ENCODE data around the gene MRPS7. TPM values are rescaled to one million over a fixed set of nuclear protein-coding genes. Genes with fewer than 3 reads are reported as not detected.
A peak's percentile ranks its signal among the peaks of the same experiment; 100 is the strongest.

MRPS7 gene
- total and polyA plus RNA-seq, 9 of the 15 experiments (the other 6 are each of a cell fraction or from before 2014, with no cell fraction given): 107 to 244 (median 132) TPM

DNA sequence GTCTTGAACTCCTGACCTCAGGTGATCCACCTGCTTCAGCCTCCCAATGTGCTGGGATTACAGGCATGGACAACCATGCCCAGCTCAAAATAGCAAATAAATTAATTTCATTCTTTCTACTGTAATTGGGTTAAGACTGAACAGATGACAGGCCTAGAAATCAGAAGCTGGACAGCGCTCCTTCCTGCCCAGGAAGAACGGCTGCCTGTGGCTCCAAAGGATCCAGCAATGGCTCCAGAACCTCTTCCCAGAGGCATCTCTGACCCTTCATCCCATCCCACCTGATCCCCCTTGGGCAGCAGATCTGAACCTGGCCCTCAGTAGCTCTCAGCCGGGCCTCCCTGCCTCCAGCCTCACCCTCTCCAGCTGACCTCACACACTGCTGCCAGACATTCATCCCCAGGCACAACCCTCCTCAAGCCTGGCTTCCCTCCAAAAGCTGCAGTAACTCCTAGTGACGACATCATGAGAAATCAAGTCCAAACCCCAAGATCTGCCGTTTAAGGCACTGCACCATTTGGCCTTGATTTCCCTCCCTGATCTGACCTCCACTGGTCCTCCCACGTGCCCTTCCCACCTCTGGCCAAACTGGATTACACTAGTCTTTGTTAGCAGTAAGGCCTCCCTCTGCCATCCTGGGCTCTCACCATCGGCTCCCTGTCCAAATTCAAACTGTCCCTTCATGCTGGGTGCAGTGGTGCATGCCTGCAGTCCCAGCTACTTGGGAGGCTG lies 12.5 kb downstream of the MRPS7 start (continued):
- TF ChIP-seq MEIS2 (IDR thresholded peaks at IDR 0.05; ENCODE audit: partially characterized antibody): no peak
- TF ChIP-seq ILF3 (IDR thresholded peaks at IDR 0.05; ENCODE audit: borderline replicate concordance): no peak
- TF ChIP-seq RBM15 (IDR thresholded peaks at IDR 0.05; ENCODE audit: insufficient read depth, low read length): no peak
- no peak for TF ChIP-seq ZNF551 (CRISPR knock-in tag; IDR thresholded peaks at IDR 0.05)
- TF ChIP-seq ZNF175 (CRISPR knock-in tag; IDR thresholded peaks at IDR 0.05; ENCODE audit: low read depth): peak; percentile 69; the same call in 1 of the 2 replicates
- no peak for TF ChIP-seq IRF2 (CRISPR knock-in tag; IDR thresholded peaks at IDR 0.05)
- no peak for TF ChIP-seq HEY1 (CRISPR knock-in tag; IDR thresholded peaks at IDR 0.05; ENCODE audit: borderline replicate concordance)
- no peak for TF ChIP-seq TEAD2 (tag; IDR thresholded peaks at IDR 0.05)
- TF ChIP-seq MCM3 (IDR thresholded peaks at IDR 0.05): no peak
- TF ChIP-seq POLR2AphosphoS2 (IDR thresholded peaks at IDR 0.05; ENCODE audit: low read length): no peak
- TF ChIP-seq, protein P1, sequence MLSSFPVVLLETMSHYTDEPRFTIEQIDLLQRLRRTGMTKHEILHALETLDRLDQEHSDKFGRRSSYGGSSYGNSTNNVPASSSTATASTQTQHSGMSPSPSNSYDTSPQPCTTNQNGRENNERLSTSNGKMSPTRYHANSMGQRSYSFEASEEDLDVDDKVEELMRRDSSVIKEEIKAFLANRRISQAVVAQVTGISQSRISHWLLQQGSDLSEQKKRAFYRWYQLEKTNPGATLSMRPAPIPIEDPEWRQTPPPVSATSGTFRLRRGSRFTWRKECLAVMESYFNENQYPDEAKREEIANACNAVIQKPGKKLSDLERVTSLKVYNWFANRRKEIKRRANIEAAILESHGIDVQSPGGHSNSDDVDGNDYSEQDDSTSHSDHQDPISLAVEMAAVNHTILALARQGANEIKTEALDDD (IDR thresholded peaks at IDR 0.05): no peak
- no peak for TF ChIP-seq GTF2A2 (tag; IDR thresholded peaks at IDR 0.05)
- no peak for TF ChIP-seq ZNF57 (CRISPR knock-in tag; IDR thresholded peaks at IDR 0.05)
- TF ChIP-seq NR2C1 (IDR thresholded peaks at IDR 0.05): no peak
- peak; percentile 35; the same call in 1 of the 2 replicates for TF ChIP-seq NR2C1 (tag; IDR thresholded peaks at IDR 0.05)
- TF ChIP-seq, protein P2, sequence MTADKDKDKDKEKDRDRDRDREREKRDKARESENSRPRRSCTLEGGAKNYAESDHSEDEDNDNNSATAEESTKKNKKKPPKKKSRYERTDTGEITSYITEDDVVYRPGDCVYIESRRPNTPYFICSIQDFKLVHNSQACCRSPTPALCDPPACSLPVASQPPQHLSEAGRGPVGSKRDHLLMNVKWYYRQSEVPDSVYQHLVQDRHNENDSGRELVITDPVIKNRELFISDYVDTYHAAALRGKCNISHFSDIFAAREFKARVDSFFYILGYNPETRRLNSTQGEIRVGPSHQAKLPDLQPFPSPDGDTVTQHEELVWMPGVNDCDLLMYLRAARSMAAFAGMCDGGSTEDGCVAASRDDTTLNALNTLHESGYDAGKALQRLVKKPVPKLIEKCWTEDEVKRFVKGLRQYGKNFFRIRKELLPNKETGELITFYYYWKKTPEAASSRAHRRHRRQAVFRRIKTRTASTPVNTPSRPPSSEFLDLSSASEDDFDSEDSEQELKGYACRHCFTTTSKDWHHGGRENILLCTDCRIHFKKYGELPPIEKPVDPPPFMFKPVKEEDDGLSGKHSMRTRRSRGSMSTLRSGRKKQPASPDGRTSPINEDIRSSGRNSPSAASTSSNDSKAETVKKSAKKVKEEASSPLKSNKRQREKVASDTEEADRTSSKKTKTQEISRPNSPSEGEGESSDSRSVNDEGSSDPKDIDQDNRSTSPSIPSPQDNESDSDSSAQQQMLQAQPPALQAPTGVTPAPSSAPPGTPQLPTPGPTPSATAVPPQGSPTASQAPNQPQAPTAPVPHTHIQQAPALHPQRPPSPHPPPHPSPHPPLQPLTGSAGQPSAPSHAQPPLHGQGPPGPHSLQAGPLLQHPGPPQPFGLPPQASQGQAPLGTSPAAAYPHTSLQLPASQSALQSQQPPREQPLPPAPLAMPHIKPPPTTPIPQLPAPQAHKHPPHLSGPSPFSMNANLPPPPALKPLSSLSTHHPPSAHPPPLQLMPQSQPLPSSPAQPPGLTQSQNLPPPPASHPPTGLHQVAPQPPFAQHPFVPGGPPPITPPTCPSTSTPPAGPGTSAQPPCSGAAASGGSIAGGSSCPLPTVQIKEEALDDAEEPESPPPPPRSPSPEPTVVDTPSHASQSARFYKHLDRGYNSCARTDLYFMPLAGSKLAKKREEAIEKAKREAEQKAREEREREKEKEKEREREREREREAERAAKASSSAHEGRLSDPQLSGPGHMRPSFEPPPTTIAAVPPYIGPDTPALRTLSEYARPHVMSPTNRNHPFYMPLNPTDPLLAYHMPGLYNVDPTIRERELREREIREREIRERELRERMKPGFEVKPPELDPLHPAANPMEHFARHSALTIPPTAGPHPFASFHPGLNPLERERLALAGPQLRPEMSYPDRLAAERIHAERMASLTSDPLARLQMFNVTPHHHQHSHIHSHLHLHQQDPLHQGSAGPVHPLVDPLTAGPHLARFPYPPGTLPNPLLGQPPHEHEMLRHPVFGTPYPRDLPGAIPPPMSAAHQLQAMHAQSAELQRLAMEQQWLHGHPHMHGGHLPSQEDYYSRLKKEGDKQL (CRISPR knock-in tag; IDR thresholded peaks at IDR 0.05; ENCODE audit: borderline replicate concordance): no peak
- no peak for TF ChIP-seq NCOA6 (IDR thresholded peaks at IDR 0.05)
- no peak for TF ChIP-seq CREB1 (IDR thresholded peaks at IDR 0.05)
- no peak for TF ChIP-seq CREB1 (CRISPR knock-in tag; IDR thresholded peaks at IDR 0.05)
- TF ChIP-seq STAT5B (CRISPR knock-in tag; IDR thresholded peaks at IDR 0.05): no peak
- no peak for TF ChIP-seq CEBPG (CRISPR knock-in tag; IDR thresholded peaks at IDR 0.05)
- TF ChIP-seq CEBPG (tag; conservative IDR thresholded peaks at IDR 0.05 in 1 of 2, IDR thresholded peaks at IDR 0.05 in 1 of 2): peak in 1 of 2 experiments; percentile 73; a peak in 2 of 4 replicates
- peak; percentile 72 for TF ChIP-seq NFIC (IDR thresholded peaks at IDR 0.05)
- TF ChIP-seq KDM1A (IDR thresholded peaks at IDR 0.05): peak; percentile 43 to 44; a peak in 2 of 4 replicates
- TF ChIP-seq ZNF239 (CRISPR knock-in tag; IDR thresholded peaks at IDR 0.05): no peak
- TF ChIP-seq ZBTB8A (IDR thresholded peaks at IDR 0.05; ENCODE audit: partially characterized antibody): no peak

Data from K562 (cell line).